B cell (primary cell): ENCODE data around the gene PLCG2. TPM values are rescaled to one million over a fixed set of nuclear protein-coding genes. Genes with fewer than 3 reads are reported as not detected.
A peak's percentile ranks its signal among the peaks of the same experiment; 100 is the strongest.

Experiments used
- ATAC-seq: fragments of 200-7000 bp; cut with Tn5 transposase; one replicate; pipeline ENCODE4 v1.10.0; 2021; ENCODE audit warnings: low read depth, mild to moderate bottlenecking, moderate number of reproducible peaks, moderate library complexity
- CTCF ChIA-PET: fragments of 350-600 bp; sonication (Branson Sonifier 250); formaldehyde crosslinking; loops from one replicate; lab custom pipeline; 2021; ENCODE audit warnings: antibody characterized with exemption, inconsistent platforms; lab: Charles Lee
- POLR2A ChIA-PET: fragments of 350-600 bp; sonication (Branson Sonifier 250); formaldehyde crosslinking; loops from one replicate; lab custom pipeline; 2021; ENCODE audit warnings: antibody characterized with exemption; lab: Charles Lee
- DNase-seq: peaks from one replicate; pipeline ENCODE4 v3.0.0; 2013
- H2AFZ ChIP-seq: 2 replicates; pipeline ENCODE4 v1.6.1; 2012; ENCODE audit warnings: mild to moderate bottlenecking, low read depth, low read length; ENCODE audit not compliant: insufficient read depth, poor library complexity, severe bottlenecking
- H3K27ac ChIP-seq, 2 donors: 1 replicate in 1 of 2; 2 replicates in 1 of 2; pipeline ENCODE4 v1.5.1; 2012 to 2013; ENCODE audit warnings: low read length in 2 of 2, mild to moderate bottlenecking in 2 of 2, moderate library complexity in 1 of 2
- H3K27me3 ChIP-seq, 4 experiments: fragments of 200-600 bp in 1 of 4; sonication (generic) in 1 of 4; replicated peaks in 1 of 4; 1 replicate in 2 of 4; 2 replicates in 2 of 4; pipeline versions ENCODE4 v1.6.1 to v1.7.0; 2013 to 2016; ENCODE audit warnings: low read length in 3 of 4, mild to moderate bottlenecking in 2 of 4, mixed read lengths in 1 of 4, moderate library complexity in 1 of 4; ENCODE audit not compliant: insufficient read depth in 4 of 4, control insufficient read depth in 3 of 4; ENCODE audit errors: control extremely low read depth in 1 of 4
- H3K36me3 ChIP-seq, 2 experiments: replicated peaks in 1 of 2; 1 replicate in 1 of 2; 2 replicates in 1 of 2; pipeline versions ENCODE4 v1.6.1 to v1.7.1; 2013; ENCODE audit warnings: low read length in 1 of 2; ENCODE audit not compliant: insufficient read depth in 2 of 2, control insufficient read depth in 1 of 2; ENCODE audit errors: control extremely low read depth in 1 of 2, extremely low read depth in 1 of 2
- H3K4me1 ChIP-seq, 2 donors: fragments of 200-600 bp in 1 of 2; sonication (generic) in 1 of 2; 1 replicate in 1 of 2; 2 replicates in 1 of 2; pipeline versions ENCODE4 v1.5.1 to v1.6.1; 2013 to 2017; ENCODE audit warnings: low read length in 2 of 2; ENCODE audit not compliant: control insufficient read depth in 2 of 2, insufficient read depth in 2 of 2
- H3K4me2 ChIP-seq: replicated peaks from 2 replicates; pipeline ENCODE3; 2012; ENCODE audit warnings: mild to moderate bottlenecking, low read depth, low read length; ENCODE audit not compliant: poor library complexity, severe bottlenecking
- H3K4me3 ChIP-seq, 5 experiments: fragments of 200-600 bp in 1 of 5; sonication (generic) in 1 of 5; 1 replicate in 3 of 5; 2 replicates in 2 of 5; pipeline versions ENCODE4 v1.5.1 to v1.7.0; 2011 to 2016; ENCODE audit warnings: low read length in 4 of 5, mild to moderate bottlenecking in 4 of 5, low read depth in 2 of 5, control low read depth in 1 of 5, moderate library complexity in 1 of 5; ENCODE audit not compliant: insufficient read depth in 1 of 5; ENCODE audit errors: control extremely low read depth in 1 of 5, extremely low read depth in 1 of 5
- H3K79me2 ChIP-seq: fragments of 200-600 bp; sonication (generic); one replicate; pipeline ENCODE4 v1.6.0; 2016; ENCODE audit warnings: low read length; ENCODE audit not compliant: control insufficient read depth, insufficient read depth
- H3K9ac ChIP-seq: fragments of 200-600 bp; sonication (generic); 2 replicates; pipeline ENCODE4 v1.6.1; 2017; ENCODE audit warnings: mild to moderate bottlenecking, low read length, moderate library complexity
- H3K9me3 ChIP-seq, 3 donors: one replicate each; pipeline versions ENCODE4 v1.6.1 to v1.7.1; 2013; ENCODE audit warnings: low read length in 2 of 3; ENCODE audit not compliant: control insufficient read depth in 2 of 3, insufficient read depth in 1 of 3; ENCODE audit errors: control extremely low read depth in 1 of 3
- H4K20me1 ChIP-seq: 2 replicates; pipeline ENCODE4 v1.6.0; 2012; ENCODE audit warnings: mild to moderate bottlenecking, low read length; ENCODE audit not compliant: insufficient read depth, control insufficient read depth, poor library complexity, severe bottlenecking
- H3K27ac Mint-ChIP-seq: one replicate; pipeline ENCODE4 v1.8.0; 2021; ENCODE audit warnings: mixed read lengths
- H3K27me3 Mint-ChIP-seq: one replicate; pipeline ENCODE4 v1.8.0; 2021; ENCODE audit warnings: mixed read lengths
- H3K4me1 Mint-ChIP-seq: one replicate; pipeline ENCODE4 v1.8.0; 2021; ENCODE audit warnings: mixed read lengths
- H3K4me3 Mint-ChIP-seq: one replicate; pipeline ENCODE4 v1.8.0; 2021; ENCODE audit warnings: mixed read lengths
- H3K9me3 Mint-ChIP-seq: one replicate; pipeline ENCODE4 v1.8.0; 2022; ENCODE audit warnings: mixed read lengths; ENCODE audit not compliant: insufficient read depth
- CTCF ChIP-seq: fragments of 200-600 bp; IDR thresholded peaks from one replicate; pipeline ENCODE4 v1.8.0; 2022; ENCODE audit warnings: antibody characterized with exemption, mild to moderate bottlenecking
- EZH2 ChIP-seq: IDR thresholded peaks from 2 replicates; pipeline ENCODE4 v1.6.1; 2012; ENCODE audit warnings: borderline replicate concordance, low read depth, mild to moderate bottlenecking, moderate library complexity, low read length; ENCODE audit not compliant: insufficient read depth, poor library complexity, severe bottlenecking
- WGBS: methylation state at CpG from one replicate; pipeline ENCODE4 v1.1.5; 2013; ENCODE audit warnings: missing lambda C conversion rate; ENCODE audit not compliant: insufficient coverage; 5-methylcytosine and 5-hydroxymethylcytosine counted together
- intact Hi-C: fragments of 100-400 bp; cut with micrococcal nuclease; formaldehyde crosslinking; loops from one replicate; pipeline ENCODE4 v1.10.0; 2022
- polyA plus RNA-seq: library from polyadenylated mRNA; depleted of rRNA; stranded (reverse); fragments of >200 nt; gene quantifications from 2 replicates; pipeline ENCODE4 v1.2.3, GENCODE V29; 2012
- total RNA-seq, 2 donors: library from RNA; stranded (reverse); fragments of 120-200 nt in 1 of 2; gene quantifications; 1 replicate in 1 of 2; 2 replicates in 1 of 2; pipeline versions ENCODE4 v1.2.3 to v1.2.4, GENCODE V29; 2013 to 2022

PLCG2 gene
- total and polyA plus RNA-seq, 2 donors (not counting 1 experiment from before 2014, with no cell fraction given), result 194 to 812 TPM

GRCh38 chr16:81779536-81780320, 637 bp downstream of the PLCG2 start:
- H3K9me3 ChIP-seq, result no peaks in the 10 kb centered on the region
- POLR2A ChIA-PET, result interaction anchor here (0.6 to 5.4 kb wide), 11 partner anchors 21 to 67 kb away, joined by 3 to 33 read pairs (median 6); no protein-coding TSS in a partner anchor
- H3K9ac ChIP-seq, result peak overlapping the region; percentile 85
- Mint-ChIP-seq H3K4me1 (peaks cover 73% of the 10 kb centered on the region), H3K9me3 (no peaks in the 10 kb centered on the region), H3K27ac (peak overlapping the region; percentile 95), H3K4me3 (peak overlapping the region; percentile 99), H3K27me3 (no peaks in the 10 kb centered on the region)
- ATAC-seq (peak; percentile 8), DNase-seq (peak; percentile 60)
- peak overlapping the region; percentile 72 to 91 for H3K27ac ChIP-seq
- H4K20me1 ChIP-seq, result peaks cover 43% of the 10 kb centered on the region
- H2AFZ ChIP-seq, result peak overlapping the region; percentile 87
- peak overlapping the region; percentile 81 to 90 (median 83) for H3K4me3 ChIP-seq
- peaks cover 62% of the 10 kb centered on the region for H3K79me2 ChIP-seq
- H3K4me1 ChIP-seq, result peaks cover 59 to 67% of the 10 kb centered on the region in 2 donors
- intact Hi-C loops, result loop anchor here (1.0 to 2.0 kb wide), 6 partner anchors 19 to 57 kb away; no protein-coding TSS in a partner anchor
- under 1% methylated on average over 58 of the region's 58 CpGs for WGBS
- peaks cover 0 to 15% of the 10 kb centered on the region in 2 experiments for H3K36me3 ChIP-seq
- peak overlapping the region; percentile 99 for H3K4me2 ChIP-seq
- TF ChIP-seq EZH2, result no peak
- no peak for TF ChIP-seq CTCF
- CTCF ChIA-PET, result interaction anchor here (0.8 to 7.2 kb wide), 20 partner anchors 10 to 93 kb away, joined by 3 to 91 read pairs (median 6); no protein-coding TSS in a partner anchor
- H3K27me3 ChIP-seq, result no peaks in the 10 kb centered on the region
